Right lobe of liver (tissue), 4 donors: ENCODE data around the gene AMPH.

Experiments
- CTCF ChIP-seq, 4 donors: fragments of 200-600 bp in 3 of 4; fragments of 450-650 bp in 1 of 4; IDR thresholded peaks; one replicate each; pipeline versions ENCODE4 v1.5.1 to v1.8.0; 2016 to 2022; ENCODE audit warnings: antibody characterized with exemption in 4 of 4, mild to moderate bottlenecking in 2 of 4
- POLR2A ChIP-seq: fragments of 450-650 bp; IDR thresholded peaks from one replicate; pipeline ENCODE4 v1.6.1; 2017; ENCODE audit warnings: antibody characterized with exemption, mild to moderate bottlenecking
- donor health status: DM: no; HTN: no; CAD: no.
- donor health status: DM: no; HTN: no; CAD: no.
- donor health status: DM: no; HTN: yes; CAD: no.

GRCh38 chr7:38482521-38482920 is 148.7 kb downstream of the AMPH start:
- TF ChIP-seq CTCF (IDR thresholded peaks at IDR 0.05) (no peak), POLR2A (no peak)
